ENCODE results near the gene ATP6V0C.
"Not testable (repeated sequence)": the region's sequence is repeated elsewhere in the genome, so short reads cannot be mapped to it uniquely, and the experiment has no call there.

- not testable (repeated sequence) for TF ChIP-seq CTCF (IDR thresholded peaks at IDR 0.05; ENCODE audit: low read depth, low read length, poor library complexity, severe bottlenecking); EZH2phosphoT487 (IDR thresholded peaks at IDR 0.05; ENCODE audit: borderline replicate concordance, low read length)
Measured at GRCh38 chr16:2541409-2541808, 27.7 kb downstream of the ATP6V0C start.

All from DOHH2 (cell line).